HEK293T (cell line): ENCODE data around the gene MGAM2.

Source experiments
- CTBP1 ChIP-seq: fragments of 450-650 bp; IDR thresholded peaks from 2 replicates; pipeline ENCODE4 v1.6.1; 2016; ENCODE audit warnings: borderline replicate concordance
- ELF4 ChIP-seq: fragments of 450-650 bp; IDR thresholded peaks from 2 replicates; pipeline ENCODE4 v1.6.1; 2017; ENCODE audit warnings: antibody characterized with exemption
- FOXK2 ChIP-seq: fragments of 450-650 bp; IDR thresholded peaks from 2 replicates; pipeline ENCODE4 v1.6.1; 2016; ENCODE audit warnings: mild to moderate bottlenecking
- L3MBTL2 ChIP-seq: fragments of 450-650 bp; conservative IDR thresholded peaks from 2 replicates; pipeline ENCODE4 v1.6.1; 2016; ENCODE audit warnings: mild to moderate bottlenecking
- SP1 ChIP-seq: fragments of 450-650 bp; IDR thresholded peaks from 2 replicates; pipeline ENCODE4 v1.6.1; 2017
- SUZ12 ChIP-seq: fragments of 450-650 bp; IDR thresholded peaks from 2 replicates; pipeline ENCODE4 v1.6.1; 2016; ENCODE audit warnings: mild to moderate bottlenecking
- TARDBP ChIP-seq: fragments of 450-650 bp; IDR thresholded peaks from 2 replicates; pipeline ENCODE4 v1.6.1; 2016

DNA sequence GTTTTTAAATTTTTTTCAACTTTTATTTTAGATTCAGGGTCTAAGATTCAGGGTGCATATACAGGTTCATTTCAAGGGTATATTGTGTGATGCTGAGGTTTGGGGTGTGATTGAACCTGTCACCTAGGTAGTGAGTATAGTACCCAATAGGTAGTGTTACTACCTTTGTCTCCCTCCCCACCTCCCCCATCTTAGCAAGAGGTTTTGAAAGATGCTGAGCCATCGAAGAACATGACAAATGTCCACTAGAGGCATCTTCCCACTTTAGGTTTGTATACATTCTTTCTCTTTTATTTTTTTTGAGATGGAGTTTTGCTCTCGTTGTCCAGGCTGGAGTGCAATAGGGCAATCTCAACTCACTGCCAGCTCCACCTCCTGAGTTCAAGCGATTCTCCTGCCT lies 880 bp upstream of the MGAM2 start:
- TF ChIP-seq FOXK2 (no peak), SP1 (no peak), SUZ12 (no peak), L3MBTL2 (no peak), ELF4 (no peak), TARDBP (no peak), CTBP1 (no peak)
